SH-SY5Y (cell line): ENCODE results near the gene SNRNP35.

Experiments
- GATA2 ChIP-seq: IDR thresholded peaks from 2 replicates; pipeline ENCODE4 v1.6.1; 2011; ENCODE audit warnings: mild to moderate bottlenecking, low read depth, low read length
- GATA3 ChIP-seq: IDR thresholded peaks from 2 replicates; pipeline ENCODE4 v1.6.1; 2011; ENCODE audit warnings: low read depth, mild to moderate bottlenecking, low read length, moderate library complexity

SNRNP35 gene

GRCh38 chr12:123506059-123506842 lies 48.3 kb downstream of the SNRNP35 start:
- no peak for TF ChIP-seq GATA3
- TF ChIP-seq GATA2 = no peak

GRCh38 chr12:123506843-123507236 lies 48.9 kb downstream of the SNRNP35 start:
- TF ChIP-seq GATA3 (no peak), GATA2 (no peak)

- no peak for TF ChIP-seq GATA3
- TF ChIP-seq GATA2 = no peak
Measured at GRCh38 chr12:123512838-123513665, 55.1 kb downstream of the SNRNP35 start.

DNA sequence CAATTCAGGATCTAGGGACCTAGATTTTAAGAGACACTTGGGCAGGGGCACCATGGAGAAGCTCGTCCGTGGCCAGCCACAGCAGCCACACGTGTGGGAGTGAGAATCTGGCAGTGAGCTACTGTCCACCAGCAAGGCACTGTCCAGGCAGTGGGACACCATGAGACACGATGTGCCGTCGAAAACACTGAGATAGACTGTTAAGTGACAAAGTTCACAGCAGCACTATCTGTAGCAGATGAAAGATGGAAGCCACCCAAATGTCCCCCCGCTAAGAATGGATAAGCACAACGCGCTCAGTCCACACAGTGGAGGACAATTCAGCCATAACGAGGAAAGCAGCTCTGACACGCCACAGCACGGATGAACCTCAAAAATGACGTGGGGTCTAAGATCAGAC lies 55.9 kb downstream of the SNRNP35 start:
- TF ChIP-seq GATA3 = no peak
- no peak for TF ChIP-seq GATA2

DNA sequence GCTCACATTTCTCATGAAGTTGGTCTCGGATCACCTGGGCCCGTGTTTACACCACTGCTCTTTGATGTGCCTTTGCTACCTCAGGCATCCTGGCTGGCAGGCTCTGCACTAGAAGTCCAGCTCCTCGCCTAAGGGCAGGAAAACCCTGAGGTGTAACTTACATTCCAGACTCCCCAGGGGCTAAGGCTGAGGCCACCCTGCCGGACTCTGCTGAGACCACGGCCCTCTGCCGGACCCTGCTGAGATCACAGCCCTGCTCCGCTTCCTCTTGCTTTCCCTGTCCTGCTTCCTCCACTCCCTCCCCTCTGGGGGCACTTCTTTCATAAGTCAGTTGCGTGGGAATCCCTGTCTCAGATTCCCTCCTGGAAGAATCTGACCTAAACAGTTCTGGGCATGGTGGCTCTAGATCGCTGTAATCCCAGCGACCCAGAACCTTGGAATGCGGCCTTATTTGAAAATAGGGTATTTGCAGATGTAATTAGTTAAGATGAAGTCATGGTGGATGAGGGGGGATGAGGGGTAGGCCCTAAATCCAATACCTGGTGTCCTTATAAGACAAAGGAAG lies 58.4 kb downstream of the SNRNP35 start:
- no peak for TF ChIP-seq GATA3
- TF ChIP-seq GATA2 = no peak
